Retinal pigment epithelial cell (primary cell): ENCODE data around the gene VSTM2L.
"Not testable (repeated sequence)": the region's sequence is repeated elsewhere in the genome, so short reads cannot be mapped to it uniquely, and the experiment has no call there.

ENCODE experiments used
- DNase-seq: peaks from one replicate; pipeline ENCODE4 v3.0.0-alpha.2; 2010; ENCODE audit warnings: low read depth
- H3K4me3 ChIP-seq: 2 replicates; pipeline ENCODE4 v1.5.1; 2011; ENCODE audit warnings: mild to moderate bottlenecking, low read length, control low read depth, moderate library complexity
- TF ChIP-seq, protein P1 (sequence below): conservative IDR thresholded peaks from 2 replicates; pipeline ENCODE4 v1.5.1; 2011; ENCODE audit warnings: low read depth, low read length, control low read depth, inconsistent platforms

The VSTM2L gene

DNA sequence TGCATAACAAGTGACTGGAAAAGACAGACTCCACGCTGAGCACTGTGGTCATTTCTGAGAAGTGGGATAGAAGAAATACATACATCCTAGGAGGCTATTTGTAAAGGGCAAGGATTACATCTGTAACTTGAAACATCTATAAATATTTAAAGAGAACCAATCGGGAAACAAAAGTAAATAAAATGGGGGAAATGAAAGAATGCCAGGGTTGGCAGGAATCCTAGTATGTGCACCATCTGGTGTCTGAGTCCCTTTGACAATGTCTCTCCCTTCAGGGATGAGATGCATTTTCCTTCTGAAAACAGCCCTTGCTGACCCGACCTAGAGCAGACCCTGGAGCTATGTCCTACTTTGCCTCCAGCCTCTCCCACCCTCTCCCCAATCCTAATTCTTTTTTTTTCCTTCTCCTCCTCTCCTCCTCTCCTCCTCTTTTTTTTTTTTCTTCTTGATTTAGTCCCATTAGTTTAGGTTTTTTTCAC, 53.2 kb downstream of the VSTM2L start:
- no peak for DNase-seq
- H3K4me3 ChIP-seq = no peak overlapping the region
- TF ChIP-seq, protein P1, sequence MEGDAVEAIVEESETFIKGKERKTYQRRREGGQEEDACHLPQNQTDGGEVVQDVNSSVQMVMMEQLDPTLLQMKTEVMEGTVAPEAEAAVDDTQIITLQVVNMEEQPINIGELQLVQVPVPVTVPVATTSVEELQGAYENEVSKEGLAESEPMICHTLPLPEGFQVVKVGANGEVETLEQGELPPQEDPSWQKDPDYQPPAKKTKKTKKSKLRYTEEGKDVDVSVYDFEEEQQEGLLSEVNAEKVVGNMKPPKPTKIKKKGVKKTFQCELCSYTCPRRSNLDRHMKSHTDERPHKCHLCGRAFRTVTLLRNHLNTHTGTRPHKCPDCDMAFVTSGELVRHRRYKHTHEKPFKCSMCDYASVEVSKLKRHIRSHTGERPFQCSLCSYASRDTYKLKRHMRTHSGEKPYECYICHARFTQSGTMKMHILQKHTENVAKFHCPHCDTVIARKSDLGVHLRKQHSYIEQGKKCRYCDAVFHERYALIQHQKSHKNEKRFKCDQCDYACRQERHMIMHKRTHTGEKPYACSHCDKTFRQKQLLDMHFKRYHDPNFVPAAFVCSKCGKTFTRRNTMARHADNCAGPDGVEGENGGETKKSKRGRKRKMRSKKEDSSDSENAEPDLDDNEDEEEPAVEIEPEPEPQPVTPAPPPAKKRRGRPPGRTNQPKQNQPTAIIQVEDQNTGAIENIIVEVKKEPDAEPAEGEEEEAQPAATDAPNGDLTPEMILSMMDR = no peak

GRCh38 chr20:37958856-37959520, 56.1 kb downstream of the VSTM2L start:
- TF ChIP-seq, protein P1 = no peak
- H3K4me3 ChIP-seq = no peak overlapping the region
- no peak for DNase-seq

- TF ChIP-seq, protein P1 = no peak
- no peak overlapping the region for H3K4me3 ChIP-seq
- no peak for DNase-seq
Measured at GRCh38 chr20:37961066-37961465, 58.1 kb downstream of the VSTM2L start.

- DNase-seq, H3K4me3 ChIP-seq: not testable (repeated sequence)
Measured at GRCh38 chr20:37963483-37963882, 60.6 kb downstream of the VSTM2L start.

- no peak overlapping the region for H3K4me3 ChIP-seq
- TF ChIP-seq, protein P1 = peak; percentile 5
- DNase-seq = peak; percentile 91
Measured at GRCh38 chr20:37968841-37969401, 66.0 kb downstream of the VSTM2L start.

GRCh38 chr20:37969949-37970855, 67.3 kb downstream of the VSTM2L start:
- DNase-seq = no peak
- H3K4me3 ChIP-seq = no peak overlapping the region
- TF ChIP-seq, protein P1 = no peak

DNA sequence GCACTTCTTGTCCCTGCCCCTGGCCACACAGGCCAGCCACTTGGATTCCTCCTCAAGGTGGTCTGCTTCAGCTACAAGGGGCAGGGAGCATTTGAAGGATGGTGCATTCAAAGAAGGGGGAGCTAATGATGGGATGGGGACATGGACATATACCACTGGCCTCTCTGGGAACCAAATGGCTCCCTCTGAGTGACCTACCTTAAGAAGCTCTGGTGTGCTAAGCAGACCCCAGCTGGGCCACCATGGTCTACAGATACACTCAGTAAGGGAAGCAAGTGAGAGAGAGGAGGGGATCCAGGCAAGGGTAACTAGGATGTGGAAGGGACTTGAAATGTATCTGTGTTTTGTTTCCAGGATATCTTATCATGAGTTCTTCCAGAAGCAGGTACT, 67.9 kb downstream of the VSTM2L start:
- no peak overlapping the region for H3K4me3 ChIP-seq
- DNase-seq = no peak
- TF ChIP-seq, protein P1 = no peak
